GM18520 (cell line): ENCODE measurements around the gene ZSWIM6.

Experiments used
- ATAC-seq: cut with Tn5 transposase; IDR thresholded peaks from one replicate; pipeline ENCODE4 v1.9.1; 2021; ENCODE audit not compliant: unreplicated experiment

Gene ZSWIM6

DNA sequence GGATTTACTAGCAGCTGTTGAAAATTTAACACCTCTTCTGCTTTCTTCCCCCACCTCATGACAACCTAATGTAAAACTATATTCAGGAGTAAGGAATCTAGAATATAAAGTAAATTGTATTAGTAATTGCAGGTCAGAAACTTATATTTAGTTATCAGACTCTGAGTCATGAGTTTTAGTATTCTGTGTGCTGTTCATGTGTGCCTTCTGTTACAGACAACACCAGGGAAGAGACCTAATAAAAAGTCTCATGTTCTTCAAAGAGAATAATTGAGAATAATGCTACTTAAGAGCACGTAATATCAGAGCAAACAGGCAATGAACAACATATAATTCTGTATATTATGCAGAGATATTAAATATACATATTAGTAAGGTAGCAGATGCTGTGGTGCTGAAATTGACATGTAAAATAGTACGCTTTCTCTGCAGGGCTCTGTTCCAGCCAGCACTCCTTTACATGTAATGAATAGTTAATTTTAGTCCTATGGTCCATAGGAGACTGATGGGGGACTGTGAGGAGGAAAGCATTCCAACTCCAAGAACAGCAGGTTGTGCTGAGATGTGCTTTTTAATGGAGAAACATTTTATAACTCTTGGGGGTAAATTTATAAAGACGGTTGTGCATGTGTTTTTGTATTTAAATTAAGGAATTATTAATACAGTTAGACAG, 106.4 kb downstream of the ZSWIM6 start:
- no peak for ATAC-seq

DNA sequence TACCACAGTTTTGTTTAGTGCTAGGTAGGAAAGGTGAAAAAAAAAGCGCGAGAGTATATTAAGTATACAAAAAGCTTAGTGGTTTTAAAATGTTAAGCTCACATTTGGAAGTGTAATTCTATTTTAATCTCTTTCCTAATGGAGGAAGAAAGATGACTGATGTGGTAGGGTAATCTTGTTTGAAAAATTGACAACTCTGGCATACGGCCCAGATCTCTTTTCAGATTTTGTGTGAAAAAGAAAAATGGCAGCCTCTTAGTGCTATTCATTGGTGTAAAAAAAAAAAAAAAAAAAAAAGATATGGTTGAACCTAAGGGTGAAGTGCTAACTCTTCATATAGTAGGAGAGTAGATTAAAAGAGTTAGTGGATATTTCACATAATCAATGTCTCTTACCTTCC, 108.0 kb downstream of the ZSWIM6 start:
- no peak for ATAC-seq

DNA sequence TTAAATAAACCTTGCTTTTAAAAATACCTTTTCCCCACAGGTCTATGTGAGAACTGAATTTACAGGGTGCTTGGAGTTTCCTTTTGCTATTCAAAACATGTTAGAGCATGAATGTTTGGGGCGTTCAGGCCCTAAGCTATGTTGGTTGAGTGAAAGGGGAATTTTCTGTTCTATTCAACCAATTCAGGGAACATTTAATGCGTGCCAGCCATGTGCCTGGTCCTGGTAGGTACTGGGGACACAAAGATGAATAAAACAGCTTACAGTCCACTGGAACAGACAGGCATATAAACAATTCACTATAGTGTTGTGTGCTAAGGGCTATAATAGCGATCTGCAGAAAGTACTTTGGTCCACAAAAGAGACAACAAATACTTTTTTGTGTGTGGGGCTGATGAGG, 108.5 kb downstream of the ZSWIM6 start:
- no peak for ATAC-seq

DNA sequence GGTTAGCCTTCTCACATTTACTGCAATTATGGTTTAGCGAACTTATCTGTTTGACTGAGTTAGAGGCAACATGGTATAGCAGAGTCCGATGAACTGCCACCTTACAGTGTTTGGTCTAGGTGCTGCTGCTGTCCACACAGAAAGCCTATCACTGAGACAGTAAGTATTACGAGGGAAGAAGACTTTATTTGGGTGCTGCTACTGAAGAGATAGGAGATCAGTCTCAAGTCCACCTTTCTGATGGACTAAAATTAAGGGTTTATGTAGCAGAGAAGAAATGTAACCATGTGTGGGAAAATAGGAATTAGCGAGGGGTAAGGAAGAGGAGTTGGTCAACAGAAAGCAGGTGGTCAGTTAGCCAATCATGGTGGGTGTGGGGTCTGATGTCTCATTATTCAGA, 109.7 kb downstream of the ZSWIM6 start:
- no peak for ATAC-seq

DNA sequence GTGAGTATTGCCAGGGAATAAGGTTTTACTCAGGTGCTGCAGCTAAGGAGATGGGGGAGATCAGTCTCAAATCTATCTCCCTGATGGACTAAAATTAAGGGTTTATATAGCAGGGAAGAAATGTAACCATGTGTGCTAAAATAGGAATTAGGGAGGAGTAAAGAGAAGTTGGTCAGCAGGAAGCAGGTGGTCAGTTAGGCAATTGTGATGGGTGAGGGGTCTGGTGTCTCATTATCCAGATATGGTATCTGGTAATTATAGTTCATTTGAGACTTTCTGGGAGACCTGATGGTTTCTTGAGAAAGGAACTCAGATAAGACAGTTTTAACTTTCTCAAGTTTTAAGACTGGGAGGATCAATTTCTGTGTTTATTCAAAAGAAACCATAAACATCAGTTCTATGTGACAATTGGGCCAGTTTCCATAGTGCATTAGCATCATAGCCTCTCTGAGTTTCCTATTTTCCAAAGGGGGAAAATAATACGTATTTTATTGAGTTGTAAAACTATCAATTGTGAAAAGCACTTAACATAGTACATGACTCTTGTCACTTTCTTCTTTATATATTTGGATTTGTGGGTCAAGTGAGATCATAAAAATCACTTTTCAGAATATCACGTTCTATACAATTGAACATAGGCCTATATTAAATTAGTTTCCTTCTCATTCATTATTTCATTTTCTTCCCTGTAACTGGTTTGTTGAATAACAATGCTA, 115.9 kb downstream of the ZSWIM6 start:
- ATAC-seq = no peak

DNA sequence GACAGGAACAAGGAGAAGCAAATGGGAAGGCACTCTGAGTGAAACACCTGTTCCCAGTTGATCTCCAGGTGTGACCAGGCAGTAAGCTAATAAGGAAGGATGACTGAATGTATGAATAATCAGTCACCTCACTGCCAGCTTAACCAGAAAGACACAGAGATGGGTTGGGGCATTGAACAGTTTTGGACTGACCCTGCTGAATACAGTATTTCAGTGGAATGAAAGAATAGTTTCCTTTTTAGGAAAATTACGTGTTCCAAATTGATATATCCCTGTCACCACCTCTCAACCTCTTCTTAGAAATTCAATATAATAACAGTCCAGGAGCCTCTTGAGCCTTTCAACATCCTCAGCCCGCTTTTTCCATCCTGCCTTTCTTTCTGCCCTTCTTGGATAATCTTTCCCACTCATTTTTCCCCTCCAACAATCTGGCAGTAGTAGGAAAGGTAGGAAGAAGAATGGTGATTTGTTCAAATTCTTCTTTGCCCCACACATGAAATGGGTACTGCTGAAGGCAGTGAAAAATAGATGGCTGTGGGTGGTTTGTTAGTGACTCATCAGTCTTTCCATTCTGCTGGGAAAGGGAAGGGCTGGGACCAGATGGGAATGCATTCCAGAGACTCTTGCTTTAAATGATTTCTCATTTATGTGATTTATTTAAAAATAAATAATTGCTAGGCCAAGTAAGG, 117.9 kb downstream of the ZSWIM6 start:
- no peak for ATAC-seq

DNA sequence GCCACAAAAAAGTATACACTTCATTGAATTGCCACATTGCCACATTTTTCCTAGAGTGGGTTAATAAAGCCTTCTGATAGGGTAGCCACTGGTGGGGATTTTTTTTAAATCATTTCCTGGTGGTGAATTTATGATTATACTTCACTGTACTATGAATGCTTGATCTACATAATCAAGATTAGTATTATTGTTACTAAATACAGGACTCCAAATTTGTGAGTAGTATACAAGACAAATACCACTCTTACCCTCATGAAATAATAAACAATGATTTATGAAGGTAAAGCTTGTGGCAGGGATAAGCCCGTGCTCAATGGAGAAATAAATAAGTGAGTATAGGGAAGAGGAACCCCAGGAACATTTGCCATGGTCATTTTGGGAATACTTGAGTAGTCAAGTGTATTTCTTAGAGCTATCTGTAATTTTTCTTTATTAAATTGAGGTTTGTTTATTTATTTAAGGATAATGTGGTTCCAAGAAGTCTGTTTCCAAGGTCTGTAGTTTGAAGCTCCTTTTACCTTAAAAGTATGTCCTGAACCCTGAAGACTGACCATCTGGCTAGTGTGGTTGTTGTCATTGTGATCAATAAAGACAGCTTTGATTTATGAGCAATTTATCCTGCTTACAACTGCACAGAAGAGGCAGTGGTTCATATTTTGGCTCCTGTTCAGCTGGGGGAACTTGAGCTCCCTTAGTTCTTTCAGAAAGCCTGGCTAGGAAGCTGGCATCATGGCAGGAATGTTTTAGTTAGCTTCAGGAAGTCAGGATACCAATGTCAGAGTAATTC, 118.6 kb downstream of the ZSWIM6 start:
- no peak for ATAC-seq

DNA sequence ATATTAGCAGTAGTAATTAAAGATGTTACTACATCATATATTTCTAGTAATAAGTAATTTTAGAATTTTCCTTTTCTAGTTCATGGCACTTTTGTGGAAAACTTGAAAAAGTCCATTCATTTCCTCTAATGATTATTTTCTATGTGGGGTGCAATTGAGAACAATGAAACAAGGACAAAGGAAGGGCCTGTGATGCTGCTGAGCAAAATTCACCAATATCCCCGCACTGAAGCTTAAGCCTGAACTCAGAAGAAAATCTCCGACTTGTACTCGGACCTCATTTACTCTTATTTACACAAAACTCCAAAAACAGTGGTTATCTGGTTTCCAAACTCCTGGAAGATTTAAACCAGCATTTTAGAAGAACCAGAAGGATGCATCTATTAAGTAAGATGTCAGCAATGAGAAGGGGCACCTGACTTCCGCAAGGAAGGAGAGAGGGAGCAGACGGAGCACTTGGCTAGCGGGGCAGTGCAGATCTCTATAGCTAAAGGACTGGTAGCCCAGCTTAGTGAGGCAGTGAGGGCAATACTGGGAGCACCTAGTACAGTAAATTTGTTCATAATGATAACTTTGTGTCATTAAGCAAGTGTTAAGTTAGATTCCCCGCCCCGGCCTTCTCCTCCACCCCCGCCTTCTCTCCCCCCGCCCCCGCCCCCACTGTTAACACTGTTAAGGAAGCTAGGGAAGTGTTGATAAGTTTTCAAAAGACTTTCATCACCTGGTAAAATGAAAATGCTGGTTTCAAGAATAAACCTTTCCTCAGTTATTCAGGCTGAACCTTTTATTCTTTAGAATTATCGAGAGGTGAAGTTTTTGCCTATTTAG, 123.3 kb downstream of the ZSWIM6 start:
- ATAC-seq = no peak

DNA sequence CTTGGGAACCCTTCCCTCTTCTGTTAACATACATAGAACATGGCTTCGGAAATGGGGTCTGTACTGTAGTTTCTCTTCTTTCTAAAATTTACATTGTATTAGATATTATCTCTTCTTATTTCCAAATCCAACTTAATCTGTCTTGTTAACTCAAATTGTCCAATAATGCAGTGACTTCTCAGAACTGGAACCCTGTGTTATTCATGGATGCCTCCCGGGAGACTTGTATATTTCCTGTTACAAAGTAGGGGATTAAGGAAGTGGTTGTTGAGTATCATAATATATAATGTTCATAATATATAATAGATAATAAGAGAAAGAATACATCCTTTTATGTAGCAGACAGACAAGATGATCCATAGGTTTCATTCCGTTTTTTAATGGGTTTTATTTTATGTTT, 128.4 kb downstream of the ZSWIM6 start:
- ATAC-seq = no peak

DNA sequence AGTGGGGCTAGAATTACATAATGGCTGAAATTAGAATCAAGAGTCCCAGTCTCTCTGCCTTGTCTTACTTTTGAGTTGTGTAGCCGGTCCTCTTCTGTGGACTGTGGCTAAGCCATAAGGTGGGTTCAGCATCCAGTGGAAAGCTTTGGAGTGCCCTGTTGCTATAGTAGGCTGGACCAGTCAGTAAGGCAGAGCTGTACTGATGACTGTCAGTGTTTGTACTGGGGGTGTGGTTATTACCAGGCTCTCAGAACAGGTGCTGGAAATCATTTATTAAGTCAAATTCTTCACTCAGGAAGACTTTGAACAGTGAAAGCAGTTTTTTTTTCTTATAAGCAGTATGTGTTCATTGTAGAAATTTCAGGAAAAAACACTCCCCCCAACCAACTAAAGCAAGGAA, 129.4 kb downstream of the ZSWIM6 start:
- ATAC-seq = no peak

DNA sequence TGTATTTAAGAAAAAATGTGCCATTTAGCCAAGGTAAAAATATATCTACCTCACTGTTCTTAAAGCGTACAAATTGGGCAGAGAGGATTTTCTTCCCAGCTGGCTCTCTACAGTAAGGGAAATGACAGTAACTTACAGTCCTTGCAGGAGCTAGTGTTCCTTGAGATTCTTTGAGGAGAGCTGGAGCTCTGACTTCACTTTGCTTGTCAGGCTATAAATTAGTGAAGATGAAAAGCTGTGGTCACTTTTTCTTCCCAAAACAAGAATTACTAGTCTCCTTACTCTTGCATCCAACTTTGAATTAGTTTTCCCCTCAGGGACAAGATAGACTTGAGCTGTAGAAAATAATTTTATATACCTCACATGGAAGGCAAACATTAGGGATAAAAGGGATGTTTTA, 129.9 kb downstream of the ZSWIM6 start:
- no peak for ATAC-seq

DNA sequence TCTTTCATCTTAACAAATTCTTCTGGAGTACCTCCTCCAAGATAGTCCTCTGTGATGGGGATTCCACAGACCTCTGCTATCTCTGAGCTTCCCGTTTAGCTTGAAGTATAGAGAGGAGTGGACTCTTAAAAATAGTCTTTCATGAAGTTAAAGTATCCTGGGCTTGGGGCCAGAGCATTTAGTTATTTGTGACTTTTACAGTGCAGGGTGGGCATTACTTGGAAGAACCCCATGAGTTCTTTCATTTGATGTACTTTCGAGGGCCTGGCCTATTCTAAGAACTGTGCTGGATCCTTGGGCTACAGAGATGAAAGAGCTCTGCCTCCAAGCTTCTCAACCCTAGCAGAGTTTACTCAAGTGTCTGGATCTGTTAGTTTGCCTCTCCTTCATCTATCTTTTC, 131.5 kb downstream of the ZSWIM6 start:
- ATAC-seq = no peak

DNA sequence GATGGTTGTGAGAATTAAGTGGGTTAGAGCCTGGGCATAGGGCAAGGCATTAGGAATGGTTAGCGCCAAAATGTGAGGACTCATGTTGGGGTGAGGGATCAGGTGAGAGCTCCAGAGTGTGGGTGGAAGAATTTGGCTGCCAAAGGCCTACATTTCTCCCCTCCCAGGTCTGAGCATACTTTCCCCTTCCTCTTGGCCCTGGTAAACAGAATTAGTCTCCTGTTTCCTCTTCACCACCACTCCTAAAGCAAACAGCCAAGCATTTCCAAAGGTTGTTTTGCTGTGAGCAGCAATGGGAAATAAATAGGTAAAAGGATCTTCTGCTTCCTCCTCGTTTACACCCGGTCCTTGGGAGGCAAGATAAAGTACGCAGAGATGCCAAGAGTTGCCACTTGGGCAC, 132.5 kb downstream of the ZSWIM6 start:
- no peak for ATAC-seq

DNA sequence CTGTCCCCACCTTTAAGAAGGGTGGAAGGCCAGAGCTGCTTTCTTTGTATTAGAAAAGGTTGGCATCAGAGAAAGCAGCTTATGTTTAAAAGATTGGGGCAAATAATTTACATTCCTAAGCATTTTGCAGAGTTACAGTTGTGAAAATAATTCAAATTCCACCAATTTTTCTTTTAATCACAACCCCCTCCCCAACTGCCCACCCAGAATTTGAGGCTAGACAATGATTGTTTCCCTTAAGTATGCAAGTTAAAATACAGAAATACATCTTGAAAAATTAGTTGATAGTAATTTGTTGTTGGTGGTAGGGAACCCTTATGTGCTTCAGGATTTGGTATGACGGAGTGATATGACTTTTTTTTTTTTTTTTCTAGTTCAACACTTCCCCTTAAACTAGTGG, 133.0 kb downstream of the ZSWIM6 start:
- ATAC-seq = no peak

DNA sequence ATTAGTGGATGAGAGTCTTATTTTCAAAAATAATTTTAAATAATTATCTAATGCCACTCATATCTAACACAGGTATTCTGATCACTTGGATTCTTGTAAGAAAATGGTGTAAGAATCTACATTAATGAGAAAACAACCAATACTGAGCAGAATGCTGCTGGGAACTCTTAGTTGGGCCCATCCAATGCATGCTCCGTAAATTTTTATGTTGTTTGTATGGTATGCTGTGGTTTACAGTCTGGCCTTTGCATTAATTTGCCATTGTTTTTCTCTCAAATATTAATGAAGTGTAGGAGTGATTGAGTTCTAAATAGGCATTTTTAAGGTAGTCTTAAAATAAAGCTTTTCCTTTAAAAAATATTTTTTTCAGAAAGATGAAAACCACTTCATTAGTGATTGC, 133.4 kb downstream of the ZSWIM6 start:
- ATAC-seq = no peak

DNA sequence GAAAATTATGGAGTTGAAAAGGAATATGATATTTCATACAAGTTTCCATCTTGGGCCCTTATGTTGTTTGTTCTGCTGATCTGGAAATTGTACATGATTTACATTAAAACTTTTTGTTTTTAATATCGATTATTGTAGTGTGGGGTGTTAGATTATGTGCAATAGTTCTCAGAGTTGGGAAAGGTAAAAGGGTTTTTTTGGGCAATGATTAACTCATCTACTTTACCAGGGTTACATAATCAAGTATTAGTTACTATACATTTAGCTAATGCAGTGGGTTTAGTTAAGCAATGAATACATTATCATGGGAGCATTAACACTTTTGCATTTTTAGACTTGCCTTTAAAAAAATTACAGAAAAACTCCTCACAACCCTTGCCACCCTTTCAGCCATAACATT, 134.0 kb downstream of the ZSWIM6 start:
- no peak for ATAC-seq

DNA sequence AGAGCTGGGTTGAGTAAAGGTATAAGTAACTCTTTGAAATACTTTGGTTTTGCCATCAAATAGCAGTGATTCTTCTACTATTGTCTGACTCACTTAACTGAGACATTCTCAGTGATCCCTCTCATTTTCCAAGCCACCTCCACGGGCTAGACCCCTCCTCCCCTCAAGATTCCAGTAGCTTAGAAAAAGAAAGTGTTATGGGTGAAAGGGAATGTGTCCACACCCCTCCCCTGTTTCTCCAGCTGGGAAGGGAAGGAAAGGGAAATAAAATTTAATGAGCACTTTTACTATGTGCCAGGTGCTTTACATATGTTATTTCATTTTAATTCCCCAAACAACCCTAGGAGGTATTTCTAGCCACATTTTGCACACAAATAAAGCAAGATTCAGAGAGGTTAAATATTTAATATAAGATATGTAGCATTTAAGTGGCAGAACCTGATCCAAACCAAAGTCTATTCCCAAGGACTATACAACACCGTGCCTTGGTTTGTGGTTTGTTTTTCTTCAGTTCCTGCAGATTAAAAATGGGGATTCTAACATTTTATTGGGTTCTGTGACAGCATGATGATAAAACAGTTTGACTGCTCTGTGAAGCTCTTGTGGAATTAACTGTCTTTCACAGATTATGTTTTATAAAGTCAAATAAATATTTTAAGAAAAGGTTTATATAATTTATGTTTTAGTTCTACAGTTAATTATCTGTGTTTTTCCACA, 135.9 kb downstream of the ZSWIM6 start:
- no peak for ATAC-seq

DNA sequence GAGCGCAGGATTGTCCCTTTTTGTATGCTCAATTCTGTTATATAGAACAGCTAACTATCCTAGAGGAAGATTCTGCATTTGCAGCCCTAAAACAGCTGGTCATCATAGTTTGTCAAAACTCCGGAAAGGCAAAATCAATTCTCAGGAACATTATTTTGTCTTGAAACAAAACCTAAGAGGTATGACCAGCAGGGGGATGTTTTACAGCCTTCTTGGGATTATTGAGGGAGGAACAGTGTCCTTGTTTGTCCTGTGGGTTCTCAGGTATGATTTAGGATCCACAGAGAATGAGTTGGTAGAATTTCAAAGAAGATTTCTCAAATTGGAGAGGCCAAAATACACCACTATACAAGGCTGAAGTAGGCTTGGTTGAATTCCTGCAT, 136.4 kb downstream of the ZSWIM6 start:
- ATAC-seq = no peak

DNA sequence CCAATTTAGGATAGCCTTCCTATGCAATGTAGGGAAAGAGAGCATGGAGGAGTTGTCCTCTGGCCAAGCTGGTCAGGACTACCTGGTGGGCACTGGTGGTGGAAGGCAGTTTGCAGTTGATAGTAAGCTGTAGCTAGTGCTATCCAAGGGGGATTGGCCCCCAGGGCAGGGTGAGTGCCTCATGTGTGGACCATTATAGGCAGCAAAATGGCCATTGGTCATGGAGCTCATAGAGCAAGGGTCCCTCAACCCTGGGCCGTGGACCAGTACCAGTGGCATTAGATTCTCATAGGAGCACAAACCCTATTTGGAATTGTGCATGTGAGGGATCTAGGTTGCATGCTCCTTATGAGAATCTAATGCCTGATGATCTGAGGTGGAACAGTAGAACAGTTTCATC, 139.3 kb downstream of the ZSWIM6 start:
- ATAC-seq = no peak
